ENCODE results near the gene HIRA. TPM values are rescaled to one million over a fixed set of nuclear protein-coding genes. Genes with fewer than 3 reads are reported as not detected.

HIRA gene
- total and polyA plus RNA-seq, 2 of the 8 experiments (the other 6 are each of a cell fraction or from before 2014, with no cell fraction given): 34.9 to 67.2 TPM

DNA sequence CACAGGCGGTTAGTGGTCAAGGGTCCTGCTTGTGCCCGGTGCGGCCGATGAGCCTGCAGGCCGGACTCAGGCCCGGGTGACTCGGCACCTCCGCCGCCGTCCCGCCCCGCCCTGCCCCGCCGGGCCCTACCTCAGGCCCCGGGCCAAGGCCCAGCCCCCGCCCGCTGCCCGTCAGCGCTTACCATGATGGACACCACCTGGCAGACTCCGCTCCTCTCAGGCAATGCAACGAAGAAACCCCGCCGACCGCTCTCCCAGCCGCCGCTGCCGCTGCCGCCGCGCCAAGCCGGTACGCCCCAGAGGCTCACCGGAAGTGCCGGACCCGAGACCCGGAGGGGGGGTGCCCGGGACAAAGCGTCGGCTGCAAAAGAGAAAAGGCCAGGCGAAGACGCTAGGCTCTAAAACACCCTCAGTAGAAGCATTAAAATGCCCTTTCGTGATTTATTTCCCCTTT is 47.4 kb upstream of the HIRA start, which contains the start of gene UFD1:
Gene UFD1 (minus strand): TSS at position 293 of the 454 bp plus-strand sequence. CDS start 108 bp downstream, at position 185.
- Histone ChIP-seq H4K20me1 (replicated peaks in 1 of 2; ENCODE audit: control insufficient read depth in 1 of 2, insufficient read depth in 2 of 2, low read length in 2 of 2) (peaks cover 0 to 11% of the 10 kb centered on the region in 2 experiments), H3K9ac (replicated peaks in 1 of 4; ENCODE audit: extremely low read depth in 1 of 4, low read depth in 3 of 4, low read length in 3 of 4) (peak within 1 kb of the TSS; percentile 95 to 99 (median 97)), H4K91ac (replicated peaks; ENCODE audit: insufficient read length, low read length) (peak within 1 kb of the TSS; percentile 38), H3K79me2 (ENCODE audit: control insufficient read depth in 1 of 2, insufficient read depth in 2 of 2, low read length in 2 of 2) (peaks cover 3 to 48% of the 10 kb centered on the region in 2 experiments; a peak in 3 of 4 replicates), H2BK120ac (replicated peaks; ENCODE audit: low read depth, low read length) (peak within 1 kb of the TSS; percentile 72), H4K5ac (ENCODE audit: insufficient read length, low read depth, low read length) (peak within 1 kb of the TSS; percentile 97), H3K18ac (ENCODE audit: extremely low read depth, low read length) (peak within 1 kb of the TSS; percentile 99), H3K4me3 (ENCODE audit: extremely low read depth in 1 of 4, insufficient read depth in 2 of 4, low read depth in 3 of 4, low read length in 4 of 4) (peak within 1 kb of the TSS; percentile 87 to 99 (median 94)), H3K79me1 (ENCODE audit: low read depth, low read length) (peaks cover 5% of the 10 kb centered on the region), H2BK15ac (ENCODE audit: low read length) (peak within 1 kb of the TSS; percentile 89; the same call in 1 of the 2 replicates), H2BK12ac (ENCODE audit: low read depth, low read length) (peak within 1 kb of the TSS; percentile 94; the same call in 1 of the 2 replicates), H3K4me1 (replicated peaks in 1 of 4; ENCODE audit: control insufficient read depth in 3 of 4, insufficient read depth in 4 of 4, low read length in 3 of 4) (peaks cover 0 to 8% (median 1%) of the 10 kb centered on the region in 4 experiments; a peak in 2 of 7 replicates), H3K27ac (ENCODE audit: low read depth, low read length) (peak within 1 kb of the TSS; percentile 100), H2AK5ac (ENCODE audit: low read depth, low read length) (no peak within 1 kb of the TSS), H3K9me3 (ENCODE audit: insufficient read depth in 2 of 2, low read depth in 1 of 2, low read length in 1 of 2) (no peaks in the 10 kb centered on the region), H3K36me3 (ENCODE audit: control insufficient read depth in 2 of 4, insufficient read depth in 4 of 4, low read length in 3 of 4) (peaks cover 4 to 14% (median 8%) of the 10 kb centered on the region in 4 experiments), H3K27me3 (replicated peaks in 1 of 4; ENCODE audit: control insufficient read depth in 3 of 4, extremely low read depth in 1 of 4, insufficient read depth in 3 of 4, low read length in 3 of 4) (no peaks in the 10 kb centered on the region), H3K4me2 (ENCODE audit: insufficient read depth in 1 of 2, low read depth in 2 of 2, low read length in 2 of 2) (peak within 1 kb of the TSS; percentile 61 to 99), H4K8ac (ENCODE audit: extremely low read depth, insufficient read depth, low read length) (peak within 1 kb of the TSS; percentile 98), H3K4ac (replicated peaks; ENCODE audit: insufficient read length, low read depth, low read length) (peak within 1 kb of the TSS; percentile 58), H2BK5ac (ENCODE audit: low read depth, low read length) (peak within 1 kb of the TSS; percentile 94), H3K14ac (ENCODE audit: insufficient read length) (no peak within 1 kb of the TSS), H2AFZ (ENCODE audit: low read length) (peak within 1 kb of the TSS; percentile 100), H3K23me2 (ENCODE audit: low read depth, low read length) (peaks cover 14% of the 10 kb centered on the region), H3K23ac (ENCODE audit: insufficient read length) (no peak within 1 kb of the TSS), H3K56ac (replicated peaks; ENCODE audit: insufficient read length, low read depth, low read length) (peak within 1 kb of the TSS; percentile 84), H2BK20ac (ENCODE audit: low read length) (no peak within 1 kb of the TSS)
- CTCF ChIA-PET (ENCODE audit: partially characterized antibody): no interaction called here
- FAIRE-seq (no peak), DNase-seq (ENCODE audit: low read depth in 1 of 2, low spot score in 2 of 2) (peak in 1 of 2 experiments; percentile 88)
- WGBS, 2 experiments (ENCODE audit: extremely low coverage in 1 of 2, insufficient coverage in 1 of 2, insufficient read length in 1 of 2, insufficient replicate concordance in 2 of 2, low coverage in 1 of 2, low lambda C conversion rate in 2 of 2, missing lambda C conversion rate in 1 of 2): 0% methylated on average over 30 of the region's 42 CpGs; no CpG with 5 or more reads in 1 of the 2 experiments
- POLR2A ChIA-PET (ENCODE audit: partially characterized antibody): interaction anchor here (0.6 to 3.7 kb wide), 24 partner anchors 10 to 363 kb away, joined by 3 to 33 read pairs (median 4); partner anchors contain the start of genes C22orf39, HIRA and MRPL40
- TF ChIP-seq RBBP5 (IDR thresholded peaks at IDR 0.05; ENCODE audit: borderline replicate concordance, low read depth, low read length) (no peak), TAF1 (IDR thresholded peaks at IDR 0.05; ENCODE audit: low read depth, low read length) (peak; percentile 85), HDAC2 (IDR thresholded peaks at IDR 0.05; ENCODE audit: borderline replicate concordance in 1 of 2, low read depth in 2 of 2, low read length in 2 of 2) (no peak), CREB1 (IDR thresholded peaks at IDR 0.05) (no peak), YY1 (IDR thresholded peaks at IDR 0.05; ENCODE audit: low read depth, low read length) (no peak), CBX5 (IDR thresholded peaks at IDR 0.05; ENCODE audit: low read depth, low read length) (no peak), CHD2 (IDR thresholded peaks at IDR 0.05; ENCODE audit: low read length) (no peak), ZNF274 (IDR thresholded peaks at IDR 0.05; ENCODE audit: borderline replicate concordance, extremely low read depth, low read length) (no peak), MAFK (IDR thresholded peaks at IDR 0.05; ENCODE audit: low read depth, low read length) (no peak), SIN3A (conservative IDR thresholded peaks at IDR 0.05 in 1 of 2, IDR thresholded peaks at IDR 0.05 in 1 of 2; ENCODE audit: low read depth in 1 of 2, low read length in 2 of 2) (no peak)
- TF ChIP-seq, protein P1, sequence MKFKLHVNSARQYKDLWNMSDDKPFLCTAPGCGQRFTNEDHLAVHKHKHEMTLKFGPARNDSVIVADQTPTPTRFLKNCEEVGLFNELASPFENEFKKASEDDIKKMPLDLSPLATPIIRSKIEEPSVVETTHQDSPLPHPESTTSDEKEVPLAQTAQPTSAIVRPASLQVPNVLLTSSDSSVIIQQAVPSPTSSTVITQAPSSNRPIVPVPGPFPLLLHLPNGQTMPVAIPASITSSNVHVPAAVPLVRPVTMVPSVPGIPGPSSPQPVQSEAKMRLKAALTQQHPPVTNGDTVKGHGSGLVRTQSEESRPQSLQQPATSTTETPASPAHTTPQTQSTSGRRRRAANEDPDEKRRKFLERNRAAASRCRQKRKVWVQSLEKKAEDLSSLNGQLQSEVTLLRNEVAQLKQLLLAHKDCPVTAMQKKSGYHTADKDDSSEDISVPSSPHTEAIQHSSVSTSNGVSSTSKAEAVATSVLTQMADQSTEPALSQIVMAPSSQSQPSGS (IDR thresholded peaks at IDR 0.05; ENCODE audit: low read length): 0 out of 2 replicates have a peak, but pooled peaks have one; percentile 36
